HepG2 (cell line): Measurements from ENCODE around the gene SERTAD3. TPM values are rescaled to one million over a fixed set of nuclear protein-coding genes. Genes with fewer than 3 reads are reported as not detected.

Experiments used
- AFF4 ChIP-seq: sonication (generic); formaldehyde crosslinking; IDR thresholded peaks from 2 replicates; pipeline ENCODE4 v1.4.0; 2020; ENCODE audit warnings: missing genetic modification reagents
- FOXO4 ChIP-seq: sonication (generic); formaldehyde crosslinking; conservative IDR thresholded peaks from 2 replicates; pipeline ENCODE4 v1.8.1; 2023; ENCODE audit warnings: missing genetic modification reagents
- HMG20A ChIP-seq: IDR thresholded peaks from 2 replicates; pipeline ENCODE4 v1.6.1; 2016; ENCODE audit warnings: borderline replicate concordance
- HMGXB3 ChIP-seq: sonication (generic); formaldehyde crosslinking; IDR thresholded peaks from 2 replicates; pipeline ENCODE4 v1.4.0; 2020; ENCODE audit warnings: missing genetic modification reagents, borderline replicate concordance
- IKZF5 ChIP-seq: IDR thresholded peaks from 2 replicates; pipeline ENCODE4 v1.6.1; 2018; ENCODE audit warnings: missing genetic modification reagents, mild to moderate bottlenecking, missing compliant biosample characterization
- MBD4 ChIP-seq: IDR thresholded peaks from 2 replicates; pipeline ENCODE4 v1.6.1; 2012; ENCODE audit warnings: low read length, inconsistent platforms, borderline replicate concordance
- SIN3B ChIP-seq: fragments of 150-350 bp; IDR thresholded peaks from 2 replicates; pipeline ENCODE4 v1.6.1; 2014; ENCODE audit warnings: low read length
- SP1 ChIP-seq, 2 experiments: fragments of 450-650 bp in 1 of 2; sonication (generic) in 1 of 2; formaldehyde crosslinking in 1 of 2; IDR thresholded peaks; 2 replicates each; pipeline versions ENCODE4 v1.4.0 to v1.6.1; 2016 to 2020; ENCODE audit warnings: missing genetic modification reagents in 1 of 2
- YY1 ChIP-seq: IDR thresholded peaks from 2 replicates; pipeline ENCODE4 v1.6.1; 2011; ENCODE audit warnings: low read length, low read depth, moderate library complexity, mild to moderate bottlenecking; ENCODE audit not compliant: insufficient read depth, insufficient replicate concordance
- ZFP36L1 ChIP-seq: sonication (generic); formaldehyde crosslinking; IDR thresholded peaks from 2 replicates; pipeline ENCODE4 v1.8.0; 2022; ENCODE audit warnings: mild to moderate bottlenecking, missing genetic modification reagents, moderate library complexity
- ZNF138 ChIP-seq: sonication (generic); formaldehyde crosslinking; IDR thresholded peaks from 2 replicates; pipeline ENCODE4 v1.5.0; 2020; ENCODE audit warnings: mild to moderate bottlenecking, low read depth, missing genetic modification reagents
- ZNF235 ChIP-seq: sonication (generic); formaldehyde crosslinking; IDR thresholded peaks from 2 replicates; pipeline ENCODE4 v1.8.1; 2023; ENCODE audit warnings: mild to moderate bottlenecking, missing genetic modification reagents, borderline replicate concordance
- ZNF331 ChIP-seq: sonication (generic); formaldehyde crosslinking; IDR thresholded peaks from 2 replicates; pipeline ENCODE4 v1.4.0; 2020; ENCODE audit warnings: missing genetic modification reagents
- ZNF704 ChIP-seq: sonication (generic); formaldehyde crosslinking; IDR thresholded peaks from 2 replicates; pipeline ENCODE4 v1.8.1; 2023; ENCODE audit warnings: mild to moderate bottlenecking, inconsistent platforms, moderate library complexity, missing genetic modification reagents, borderline replicate concordance
- polyA plus RNA-seq, 8 experiments: library from polyadenylated mRNA; depleted of rRNA in 3 of 8; stranded (reverse) in 7 of 8; unstranded in 1 of 8; fragments of >200 nt; fragmentation: Illumina TruSeq in 4 of 8; extraction: Trizol in 4 of 8; gene quantifications; 2 replicates each; pipeline versions ENCODE4 v1.2.1 to v1.2.3, GENCODE V29; 2011 to 2016; ENCODE audit warnings: low read depth in 4 of 8, missing spikeins in 1 of 8, mixed read lengths in 1 of 8; ENCODE audit not compliant: insufficient read depth in 1 of 8
- total RNA-seq, 5 experiments: library from RNA; depleted of rRNA; stranded (reverse); fragments of >200 nt; fragmentation: Illumina TruSeq; extraction: Trizol; gene quantifications; 2 replicates each; pipeline ENCODE4 v1.2.3, GENCODE V29; 2016; ENCODE audit warnings: low read depth in 1 of 5

The SERTAD3 gene
- total and polyA plus RNA-seq, 2 of the 13 experiments (the other 11 are each of a cell fraction or from before 2014, with no cell fraction given): 9.6 to 16.9 TPM

- TF ChIP-seq HMGXB3 (CRISPR knock-in tag): 0 out of 2 replicates have a peak, but pooled peaks have one; percentile 4
- no peak for TF ChIP-seq SIN3B
- TF ChIP-seq ZNF138: no peak
- TF ChIP-seq ZNF331 (CRISPR knock-in tag): peak; percentile 36; the same call in 1 of the 2 replicates
- peak; percentile 80 for TF ChIP-seq YY1
- no peak; the same call in 1 of the 2 replicates for TF ChIP-seq HMG20A
- no peak for TF ChIP-seq ZNF235 (CRISPR knock-in tag)
- TF ChIP-seq IKZF5 (CRISPR knock-in tag): 0 out of 2 replicates have a peak, but pooled peaks have one; percentile 48
- TF ChIP-seq ZFP36L1 (CRISPR knock-in tag): no peak
- TF ChIP-seq FOXO4: no peak
- no peak for TF ChIP-seq MBD4
- no peak for TF ChIP-seq ZNF704 (CRISPR knock-in tag)
- TF ChIP-seq SP1 (IDR thresholded peaks at IDR 0.05): no peak
- TF ChIP-seq SP1 (CRISPR knock-in tag; IDR thresholded peaks at IDR 0.05): peak; percentile 85
- TF ChIP-seq AFF4 (CRISPR knock-in tag): no peak
These were observed 770 bp downstream of the SERTAD3 start (continued) for GRCh38 chr19:40443131-40443999.
